Smooth muscle cell (in vitro differentiated cells): ENCODE measurements around the gene GPR157. TPM values are rescaled to one million over a fixed set of nuclear protein-coding genes. Genes with fewer than 3 reads are reported as not detected.

Source experiments
- DNase-seq: peaks from one replicate; lab custom pipeline; 2025; ENCODE audit not compliant: unreplicated experiment; lab: John Stamatoyannopoulos, UW
- H2AFZ ChIP-seq: fragments of 200-600 bp; sonication (generic); 2 replicates; pipeline ENCODE4 v1.6.0; 2016; ENCODE audit warnings: antibody characterized with exemption, low read depth, mild to moderate bottlenecking
- H3F3A ChIP-seq: fragments of 200-600 bp; sonication (generic); 2 replicates; pipeline ENCODE4 v1.6.0; 2017; ENCODE audit warnings: antibody characterized with exemption, low read depth
- H3K27ac ChIP-seq: fragments of 200-600 bp; sonication (generic); 2 replicates; pipeline ENCODE4 v1.5.1; 2016; ENCODE audit warnings: low read depth, mild to moderate bottlenecking
- H3K27me3 ChIP-seq: fragments of 200-600 bp; sonication (generic); 2 replicates; pipeline ENCODE4 v1.6.1; 2016; ENCODE audit warnings: low read depth, mild to moderate bottlenecking
- H3K36me3 ChIP-seq: fragments of 200-600 bp; sonication (generic); 2 replicates; pipeline ENCODE4 v1.5.1; 2016; ENCODE audit warnings: low read depth
- H3K4me1 ChIP-seq: fragments of 200-600 bp; sonication (generic); 2 replicates; pipeline ENCODE4 v1.5.1; 2016; ENCODE audit warnings: low read depth
- H3K4me2 ChIP-seq: fragments of 200-600 bp; sonication (generic); 2 replicates; pipeline ENCODE4 v1.6.0; 2016; ENCODE audit warnings: mild to moderate bottlenecking
- H3K4me3 ChIP-seq: fragments of 200-600 bp; sonication (generic); 2 replicates; pipeline ENCODE4 v1.5.1; 2016; ENCODE audit warnings: mild to moderate bottlenecking
- H3K79me2 ChIP-seq: fragments of 200-600 bp; sonication (generic); 2 replicates; pipeline ENCODE4 v1.6.0; 2016; ENCODE audit warnings: low read depth, mild to moderate bottlenecking
- H3K9ac ChIP-seq: fragments of 200-600 bp; sonication (generic); 2 replicates; pipeline ENCODE4 v1.6.0; 2016; ENCODE audit warnings: low read depth
- H3K9me3 ChIP-seq: fragments of 200-600 bp; sonication (generic); replicated peaks from 2 replicates; pipeline ENCODE4 v1.5.1; 2016; ENCODE audit warnings: low read depth
- H4K20me1 ChIP-seq: fragments of 200-600 bp; sonication (generic); 2 replicates; pipeline ENCODE4 v1.6.0; 2016; ENCODE audit warnings: low read depth
- CTCF ChIP-seq: fragments of 200-600 bp; sonication (generic); IDR thresholded peaks from 2 replicates; pipeline ENCODE4 v1.5.1; 2017; ENCODE audit warnings: borderline replicate concordance, mild to moderate bottlenecking, antibody characterized with exemption; ENCODE audit not compliant: insufficient read depth, poor library complexity, severe bottlenecking
- WGBS: methylation state at CpG from one replicate; pipeline ENCODE4 v1.1.7; 2016; ENCODE audit warnings: low lambda C conversion rate; 5-methylcytosine and 5-hydroxymethylcytosine counted together
- polyA plus RNA-seq: library from polyadenylated mRNA; unstranded; fragments of >200 nt; fragmentation: Nextera tagmentation; extraction: Ambion mirVana; gene quantifications from 2 replicates; pipeline ENCODE4 v1.2.1, GENCODE V29; 2016
- total RNA-seq: library from RNA; depleted of rRNA; stranded (reverse); fragments of >200 nt; gene quantifications from 2 replicates; pipeline ENCODE4 v1.2.3, GENCODE V29; 2014

Gene GPR157
- total and polyA plus RNA-seq, 2 experiments from 2014 or later = 1.6 to 2.8 TPM

- no peak overlapping the region for H3K4me3 ChIP-seq
- H3K27me3 ChIP-seq = no peaks in the 10 kb centered on the region
- no peak for TF ChIP-seq CTCF
- 93% methylated on average over 7 of the region's 7 CpGs for WGBS
- H2AFZ ChIP-seq = no peak overlapping the region
- peaks cover 12% of the 10 kb centered on the region for H3K4me1 ChIP-seq
- H3K79me2 ChIP-seq = no peaks in the 10 kb centered on the region
- no peaks in the 10 kb centered on the region for H3K36me3 ChIP-seq
- no peak for DNase-seq
- no peaks in the 10 kb centered on the region for H4K20me1 ChIP-seq
- H3F3A ChIP-seq = no peaks in the 10 kb centered on the region
- no peak overlapping the region for H3K9ac ChIP-seq
- H3K27ac ChIP-seq = no peak overlapping the region
- H3K4me2 ChIP-seq = no peak overlapping the region
- H3K9me3 ChIP-seq = no peaks in the 10 kb centered on the region
Observed at GRCh38 chr1:9065213-9065751, 63.6 kb downstream of the GPR157 start.

GRCh38 chr1:9062846-9063245 lies 66.1 kb downstream of the GPR157 start:
- DNase-seq = no peak
- no peaks in the 10 kb centered on the region for H3K9me3 ChIP-seq
- no peak overlapping the region for H2AFZ ChIP-seq
- no peaks in the 10 kb centered on the region for H3K36me3 ChIP-seq
- no peaks in the 10 kb centered on the region for H3K27me3 ChIP-seq
- H3K79me2 ChIP-seq = no peaks in the 10 kb centered on the region
- H3F3A ChIP-seq = no peaks in the 10 kb centered on the region
- H4K20me1 ChIP-seq = no peaks in the 10 kb centered on the region
- 90% methylated on average over 5 of the region's 5 CpGs for WGBS
- TF ChIP-seq CTCF = no peak
- no peak overlapping the region for H3K4me3 ChIP-seq
- H3K9ac ChIP-seq = no peak overlapping the region
- no peak overlapping the region for H3K4me2 ChIP-seq
- H3K27ac ChIP-seq = no peak overlapping the region
- H3K4me1 ChIP-seq = peaks cover 8% of the 10 kb centered on the region

- WGBS = 83% methylated on average over 7 of the region's 7 CpGs
- no peak for DNase-seq
- no peak overlapping the region for H3K4me2 ChIP-seq
Observed at GRCh38 chr1:9062021-9062471, 66.9 kb downstream of the GPR157 start.

More at GRCh38 chr1:9062021-9062471, 66.9 kb downstream of the GPR157 start:
- H3K4me3 ChIP-seq = no peak overlapping the region
- no peaks in the 10 kb centered on the region for H3K36me3 ChIP-seq
- H4K20me1 ChIP-seq = no peaks in the 10 kb centered on the region
- no peaks in the 10 kb centered on the region for H3K27me3 ChIP-seq
- no peaks in the 10 kb centered on the region for H3F3A ChIP-seq
- H3K9me3 ChIP-seq = no peaks in the 10 kb centered on the region
- no peak overlapping the region for H3K9ac ChIP-seq
- no peak overlapping the region for H2AFZ ChIP-seq
- H3K4me1 ChIP-seq = peaks cover 8% of the 10 kb centered on the region
- TF ChIP-seq CTCF = no peak
- H3K27ac ChIP-seq = no peak overlapping the region
- H3K79me2 ChIP-seq = no peaks in the 10 kb centered on the region
